Liver (tissue), 3 donors: Measurements from ENCODE around the gene PDE5A.

Experiments used
- JUND ChIP-seq, 2 donors: IDR thresholded peaks; 2 replicates each; pipeline ENCODE4 v1.6.1; 2016; ENCODE audit warnings: antibody characterized with exemption in 2 of 2
- ZBTB33 ChIP-seq: IDR thresholded peaks from 2 replicates; pipeline ENCODE4 v1.6.1; 2016; ENCODE audit warnings: antibody characterized with exemption
- TF ChIP-seq, protein P1 (sequence below): fragments of 150-350 bp; IDR thresholded peaks from 2 replicates; pipeline ENCODE4 v1.5.1; 2017; ENCODE audit warnings: improper control_type of control experiment, low read depth, low read length; ENCODE audit not compliant: missing input control
- donor health status: healthy.
- donor health status: healthy.

DNA sequence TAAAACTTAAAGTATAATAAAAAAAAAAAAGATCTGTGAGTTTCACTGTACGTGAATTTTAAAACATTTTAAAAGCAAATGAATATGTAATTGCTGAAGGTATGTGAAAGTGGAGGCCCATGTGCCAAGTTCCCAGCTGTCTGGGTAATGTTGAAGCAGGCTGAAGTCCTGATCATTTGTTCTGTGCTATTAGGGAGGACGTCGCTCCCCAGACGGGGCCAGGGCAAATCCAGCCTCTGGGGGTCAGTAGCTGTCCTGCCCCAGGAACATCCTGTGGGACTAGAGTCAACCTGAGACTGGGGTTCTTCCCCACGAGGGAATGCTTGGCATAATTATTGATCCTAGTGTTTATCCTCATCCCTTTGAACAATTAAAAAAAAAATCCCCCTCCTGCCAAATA, 48.8 kb downstream of the PDE5A start:
- TF ChIP-seq, protein P1, sequence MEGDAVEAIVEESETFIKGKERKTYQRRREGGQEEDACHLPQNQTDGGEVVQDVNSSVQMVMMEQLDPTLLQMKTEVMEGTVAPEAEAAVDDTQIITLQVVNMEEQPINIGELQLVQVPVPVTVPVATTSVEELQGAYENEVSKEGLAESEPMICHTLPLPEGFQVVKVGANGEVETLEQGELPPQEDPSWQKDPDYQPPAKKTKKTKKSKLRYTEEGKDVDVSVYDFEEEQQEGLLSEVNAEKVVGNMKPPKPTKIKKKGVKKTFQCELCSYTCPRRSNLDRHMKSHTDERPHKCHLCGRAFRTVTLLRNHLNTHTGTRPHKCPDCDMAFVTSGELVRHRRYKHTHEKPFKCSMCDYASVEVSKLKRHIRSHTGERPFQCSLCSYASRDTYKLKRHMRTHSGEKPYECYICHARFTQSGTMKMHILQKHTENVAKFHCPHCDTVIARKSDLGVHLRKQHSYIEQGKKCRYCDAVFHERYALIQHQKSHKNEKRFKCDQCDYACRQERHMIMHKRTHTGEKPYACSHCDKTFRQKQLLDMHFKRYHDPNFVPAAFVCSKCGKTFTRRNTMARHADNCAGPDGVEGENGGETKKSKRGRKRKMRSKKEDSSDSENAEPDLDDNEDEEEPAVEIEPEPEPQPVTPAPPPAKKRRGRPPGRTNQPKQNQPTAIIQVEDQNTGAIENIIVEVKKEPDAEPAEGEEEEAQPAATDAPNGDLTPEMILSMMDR = no peak
- no peak for TF ChIP-seq JUND (IDR thresholded peaks at IDR 0.05)
- TF ChIP-seq ZBTB33 = no peak
